IMR-90 (cell line): ENCODE results near the gene SLC9C2. TPM values are rescaled to one million over a fixed set of nuclear protein-coding genes. Genes with fewer than 3 reads are reported as not detected.

Experiments used
- ATAC-seq: fragments of 200-7000 bp; cut with Tn5 transposase; 2 replicates; pipeline ENCODE4 v1.9.1; 2020; ENCODE audit warnings: low read depth, mild to moderate bottlenecking, moderate library complexity
- BruUV-seq: library from RNA; stranded (reverse); fragments of 400-500 nt; replicated peaks from 2 replicates; lab custom pipeline; 2021; lab: Mats Ljungman, UMichigan
- CTCF ChIA-PET: fragments of 300-600 bp; formaldehyde crosslinking; extraction: SDS; loops from one replicate; lab custom pipeline; 2021; ENCODE audit warnings: antibody characterized with exemption; lab: Yijun Ruan, JAX
- POLR2A ChIA-PET: fragments of 300-600 bp; sonication (Branson Sonifier 250); formaldehyde crosslinking; loops from one replicate; lab custom pipeline; 2022; ENCODE audit warnings: antibody characterized with exemption; ENCODE audit not compliant: unreplicated experiment; lab: Charles Lee
- DNase-seq: peaks from one replicate; pipeline ENCODE4 v3.0.0; 2013
- H2AFZ ChIP-seq: replicated peaks from 2 replicates; pipeline ENCODE3; 2013; ENCODE audit warnings: low read length, mild to moderate bottlenecking; ENCODE audit not compliant: poor library complexity
- H2AK5ac ChIP-seq: 2 replicates; pipeline ENCODE4 v1.6.1; 2013; ENCODE audit warnings: low read depth, low read length, inconsistent platforms
- H2AK9ac ChIP-seq: replicated peaks from 2 replicates; pipeline ENCODE3; 2013; ENCODE audit warnings: mild to moderate bottlenecking, low read depth, low read length, moderate library complexity; ENCODE audit not compliant: poor library complexity
- H2BK120ac ChIP-seq: 2 replicates; pipeline ENCODE4 v1.6.1; 2013; ENCODE audit warnings: low read depth, low read length, inconsistent platforms
- H2BK15ac ChIP-seq: 3 replicates; pipeline ENCODE4 v1.6.1; 2013; ENCODE audit warnings: low read depth, low read length, inconsistent platforms
- H2BK20ac ChIP-seq: 2 replicates; pipeline ENCODE4 v1.6.1; 2013; ENCODE audit warnings: low read depth, mild to moderate bottlenecking, inconsistent platforms, low read length, moderate library complexity
- H2BK5ac ChIP-seq: 2 replicates; pipeline ENCODE4 v1.6.1; 2013; ENCODE audit warnings: mild to moderate bottlenecking, low read depth, low read length, inconsistent platforms; ENCODE audit not compliant: poor library complexity, severe bottlenecking
- H3K14ac ChIP-seq: replicated peaks from 2 replicates; pipeline ENCODE4 v1.6.1; 2013; ENCODE audit warnings: low read depth, low read length, inconsistent platforms
- H3K18ac ChIP-seq: 2 replicates; pipeline ENCODE4 v1.6.1; 2013; ENCODE audit warnings: low read depth, low read length, control low read depth
- H3K23ac ChIP-seq: 2 replicates; pipeline ENCODE4 v1.6.1; 2013; ENCODE audit warnings: low read depth, low read length, inconsistent platforms
- H3K27ac ChIP-seq: 2 replicates; pipeline ENCODE4 v1.5.1; 2013; ENCODE audit warnings: mild to moderate bottlenecking, control low read depth, low read length; ENCODE audit not compliant: insufficient read depth
- H3K27me3 ChIP-seq: 2 replicates; pipeline ENCODE4 v1.6.1; 2013; ENCODE audit warnings: low read length; ENCODE audit not compliant: control insufficient read depth, insufficient read depth
- H3K36me3 ChIP-seq: 2 replicates; pipeline ENCODE4 v1.6.1; 2013; ENCODE audit warnings: low read length, mixed read lengths; ENCODE audit not compliant: control insufficient read depth, insufficient read depth
- H3K4ac ChIP-seq: 2 replicates; pipeline ENCODE4 v1.6.1; 2013; ENCODE audit warnings: low read depth, low read length, inconsistent platforms
- H3K4me1 ChIP-seq: 2 replicates; pipeline ENCODE4 v1.6.1; 2013; ENCODE audit warnings: low read length, mixed read lengths; ENCODE audit not compliant: control insufficient read depth, insufficient read depth
- H3K4me2 ChIP-seq: 2 replicates; pipeline ENCODE4 v1.6.1; 2013; ENCODE audit warnings: low read depth, mild to moderate bottlenecking, control low read depth, low read length, moderate library complexity
- H3K4me3 ChIP-seq: 2 replicates; pipeline ENCODE4 v1.5.1; 2013; ENCODE audit warnings: low read depth, mild to moderate bottlenecking, control low read depth, low read length, moderate library complexity; ENCODE audit not compliant: insufficient read depth
- H3K56ac ChIP-seq: 2 replicates; pipeline ENCODE4 v1.6.1; 2013; ENCODE audit warnings: low read length, inconsistent platforms; ENCODE audit not compliant: insufficient read depth; ENCODE audit errors: extremely low read depth
- H3K79me1 ChIP-seq, 2 experiments: 2 replicates each; pipeline ENCODE4 v1.6.1; 2013; ENCODE audit warnings: low read length in 2 of 2, inconsistent platforms in 1 of 2, low read depth in 1 of 2
- H3K9ac ChIP-seq: 2 replicates; pipeline ENCODE4 v1.6.1; 2013; ENCODE audit warnings: low read depth, low read length, control low read depth
- H3K9me1 ChIP-seq: 2 replicates; pipeline ENCODE4 v1.6.1; 2013; ENCODE audit warnings: low read length, inconsistent platforms; ENCODE audit not compliant: insufficient read depth
- H3K9me3 ChIP-seq: 2 replicates; pipeline ENCODE4 v1.6.1; 2013; ENCODE audit warnings: low read length; ENCODE audit not compliant: control insufficient read depth, insufficient read depth
- H4K20me1 ChIP-seq: 2 replicates; pipeline ENCODE4 v1.6.1; 2013; ENCODE audit warnings: low read length, inconsistent platforms; ENCODE audit not compliant: insufficient read depth
- H4K5ac ChIP-seq: 2 replicates; pipeline ENCODE4 v1.6.1; 2013; ENCODE audit warnings: mild to moderate bottlenecking, low read depth, low read length, control low read depth
- H4K8ac ChIP-seq, 2 experiments: 2 replicates each; pipeline ENCODE4 v1.6.1; 2013; ENCODE audit warnings: low read depth in 2 of 2, low read length in 2 of 2, control low read depth in 1 of 2, inconsistent platforms in 1 of 2
- H4K91ac ChIP-seq: 2 replicates; pipeline ENCODE4 v1.6.1; 2013; ENCODE audit warnings: low read depth, low read length, inconsistent platforms; ENCODE audit not compliant: insufficient read depth
- CEBPB ChIP-seq: IDR thresholded peaks from 2 replicates; pipeline ENCODE4 v1.6.1; 2012; ENCODE audit warnings: low read depth, low read length, improper control_type of control experiment
- CHD1 ChIP-seq: IDR thresholded peaks from 2 replicates; pipeline ENCODE4 v1.6.1; 2012; ENCODE audit warnings: low read depth, low read length, improper control_type of control experiment
- MAFK ChIP-seq: IDR thresholded peaks from 2 replicates; pipeline ENCODE4 v1.6.1; 2012; ENCODE audit warnings: low read depth, low read length, improper control_type of control experiment
- MAZ ChIP-seq: IDR thresholded peaks from 2 replicates; pipeline ENCODE4 v1.6.1; 2012; ENCODE audit warnings: low read depth, mild to moderate bottlenecking, low read length, improper control_type of control experiment, moderate library complexity, borderline replicate concordance
- MXI1 ChIP-seq: IDR thresholded peaks from 2 replicates; pipeline ENCODE4 v1.6.1; 2012; ENCODE audit warnings: low read depth, mild to moderate bottlenecking, low read length, moderate library complexity, borderline replicate concordance
- NFE2L2 ChIP-seq: fragments of 150-350 bp; IDR thresholded peaks from 2 replicates; pipeline ENCODE4 v1.6.1; 2016; ENCODE audit warnings: low read depth, mild to moderate bottlenecking, low read length
- POLR2A ChIP-seq: IDR thresholded peaks from 2 replicates; pipeline ENCODE4 v1.6.1; 2012; ENCODE audit warnings: mild to moderate bottlenecking, low read depth, low read length
- RAD21 ChIP-seq: IDR thresholded peaks from 2 replicates; pipeline ENCODE4 v1.6.1; 2012; ENCODE audit warnings: low read length, improper control_type of control experiment
- RCOR1 ChIP-seq: IDR thresholded peaks from 2 replicates; pipeline ENCODE4 v1.6.1; 2012; ENCODE audit warnings: mild to moderate bottlenecking, low read length, improper control_type of control experiment; ENCODE audit not compliant: insufficient replicate concordance
- RFX5 ChIP-seq: IDR thresholded peaks from 2 replicates; pipeline ENCODE4 v1.8.0; 2012; ENCODE audit warnings: low read depth, mild to moderate bottlenecking, low read length, moderate library complexity
- SMC3 ChIP-seq: fragments of 150-350 bp; IDR thresholded peaks from 2 replicates; pipeline ENCODE4 v1.6.1; 2016; ENCODE audit warnings: low read depth, mild to moderate bottlenecking, antibody characterized with exemption, low read length, moderate library complexity
- dilution Hi-C: fragments of 300-500 bp; cut with HindIII; formaldehyde crosslinking; loops from one replicate; pipeline ENCODE4 v1.14.3; 2018; ENCODE audit warnings: low sequenced_read_pairs; ENCODE audit not compliant: unreplicated experiment
- in situ Hi-C: fragments of 300-500 bp; cut with MboI; formaldehyde crosslinking; loops from 3 replicates; pipeline ENCODE4 v1.14.3; 2019; ENCODE audit warnings: low sequenced_read_pairs, inconsistent platforms, mixed read lengths
- intact Hi-C: fragments of 100-400 bp; cut with micrococcal nuclease; formaldehyde crosslinking; loops from 2 replicates; pipeline ENCODE4 v1.10.0; 2022
- polyA plus RNA-seq, 3 experiments: library from polyadenylated mRNA; depleted of rRNA; stranded (reverse); fragments of >200 nt; gene quantifications; 2 replicates each; pipeline ENCODE4 v1.2.3, GENCODE V29; 2012; ENCODE audit warnings: low replicate concordance in 1 of 3
- total RNA-seq: library from RNA; depleted of rRNA; stranded (reverse); fragments of >200 nt; gene quantifications from 2 replicates; pipeline ENCODE4 v1.2.3, GENCODE V29; 2012
- TF ChIP-seq, protein P1 (sequence below): fragments of 150-350 bp; IDR thresholded peaks from 2 replicates; pipeline ENCODE4 v1.6.1; 2017; ENCODE audit warnings: mild to moderate bottlenecking, antibody characterized with exemption, low read length, low read depth
- TF ChIP-seq, protein P2 (sequence below): conservative IDR thresholded peaks from 2 replicates; pipeline ENCODE4 v1.5.1; 2012; ENCODE audit warnings: mild to moderate bottlenecking, low read depth, low read length, improper control_type of control experiment
- TF ChIP-seq, protein P3 (sequence below): fragments of 150-350 bp; IDR thresholded peaks from 2 replicates; pipeline ENCODE4 v1.6.1; 2016; ENCODE audit warnings: low read depth, mild to moderate bottlenecking, low read length, moderate library complexity, borderline replicate concordance

The SLC9C2 gene
- total and polyA plus RNA-seq, 2 of the 4 experiments (the other 2 are of a cell fraction), result not detected

DNA sequence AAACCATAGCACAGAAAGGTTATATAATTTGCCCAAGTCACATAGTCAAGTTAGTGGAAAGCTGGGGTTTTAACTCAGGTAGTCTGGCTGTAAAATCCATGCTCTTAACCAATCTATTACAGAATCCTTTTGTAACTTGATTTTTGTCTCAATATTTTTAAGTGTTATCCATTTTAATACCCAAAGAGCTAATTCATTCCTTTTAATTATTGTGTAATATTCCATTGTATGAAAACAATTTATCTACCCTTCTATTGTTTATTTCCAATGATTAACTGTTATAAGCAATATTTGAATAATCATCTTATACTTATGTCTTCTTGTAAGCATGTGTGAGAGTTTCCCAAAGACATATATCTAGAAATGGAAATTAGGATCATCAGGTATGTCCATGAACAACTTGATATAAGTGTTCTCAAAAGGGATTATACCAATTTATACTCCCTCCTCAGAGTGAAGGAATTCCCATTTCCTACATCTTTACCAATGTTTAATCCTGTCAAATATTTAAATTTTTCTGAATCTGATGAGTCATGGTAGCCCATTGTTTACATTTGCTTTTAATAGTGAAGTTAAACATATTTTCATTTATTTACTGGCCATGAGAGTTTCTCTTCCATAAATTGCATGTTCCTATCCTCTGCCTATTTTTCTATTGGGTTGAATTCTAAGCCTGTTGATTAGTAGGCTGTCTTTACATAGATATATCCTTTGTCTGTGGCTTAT is 46.2 kb upstream of the SLC9C2 start:
- no peak overlapping the region for H3K4me3 ChIP-seq
- H4K5ac ChIP-seq, result no peak overlapping the region
- in situ Hi-C loops, result no loop called here
- H2AK9ac ChIP-seq, result no peak overlapping the region
- no peak overlapping the region for H2AK5ac ChIP-seq
- H2AFZ ChIP-seq, result no peak overlapping the region
- H3K79me1 ChIP-seq, result no peaks in the 10 kb centered on the region
- POLR2A ChIA-PET, result no interaction called here
- no peak overlapping the region for H3K4me2 ChIP-seq
- H2BK20ac ChIP-seq, result no peak overlapping the region
- ATAC-seq (no peak), DNase-seq (no peak)
- no peak overlapping the region for H4K91ac ChIP-seq
- no peak overlapping the region for H3K56ac ChIP-seq
- no peak overlapping the region for H3K4ac ChIP-seq
- H3K14ac ChIP-seq, result no peak overlapping the region
- TF ChIP-seq, protein P1, sequence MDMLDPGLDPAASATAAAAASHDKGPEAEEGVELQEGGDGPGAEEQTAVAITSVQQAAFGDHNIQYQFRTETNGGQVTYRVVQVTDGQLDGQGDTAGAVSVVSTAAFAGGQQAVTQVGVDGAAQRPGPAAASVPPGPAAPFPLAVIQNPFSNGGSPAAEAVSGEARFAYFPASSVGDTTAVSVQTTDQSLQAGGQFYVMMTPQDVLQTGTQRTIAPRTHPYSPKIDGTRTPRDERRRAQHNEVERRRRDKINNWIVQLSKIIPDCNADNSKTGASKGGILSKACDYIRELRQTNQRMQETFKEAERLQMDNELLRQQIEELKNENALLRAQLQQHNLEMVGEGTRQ, result no peak
- TF ChIP-seq POLR2A (no peak), RCOR1 (no peak), NFE2L2 (peak; percentile 82), RAD21 (no peak), RFX5 (no peak), MAZ (no peak), CHD1 (no peak), MAFK (no peak), SMC3 (no peak), CEBPB (0 out of 2 replicates have a peak, but pooled peaks have one; percentile 1), MXI1 (no peak)
- TF ChIP-seq, protein P2, sequence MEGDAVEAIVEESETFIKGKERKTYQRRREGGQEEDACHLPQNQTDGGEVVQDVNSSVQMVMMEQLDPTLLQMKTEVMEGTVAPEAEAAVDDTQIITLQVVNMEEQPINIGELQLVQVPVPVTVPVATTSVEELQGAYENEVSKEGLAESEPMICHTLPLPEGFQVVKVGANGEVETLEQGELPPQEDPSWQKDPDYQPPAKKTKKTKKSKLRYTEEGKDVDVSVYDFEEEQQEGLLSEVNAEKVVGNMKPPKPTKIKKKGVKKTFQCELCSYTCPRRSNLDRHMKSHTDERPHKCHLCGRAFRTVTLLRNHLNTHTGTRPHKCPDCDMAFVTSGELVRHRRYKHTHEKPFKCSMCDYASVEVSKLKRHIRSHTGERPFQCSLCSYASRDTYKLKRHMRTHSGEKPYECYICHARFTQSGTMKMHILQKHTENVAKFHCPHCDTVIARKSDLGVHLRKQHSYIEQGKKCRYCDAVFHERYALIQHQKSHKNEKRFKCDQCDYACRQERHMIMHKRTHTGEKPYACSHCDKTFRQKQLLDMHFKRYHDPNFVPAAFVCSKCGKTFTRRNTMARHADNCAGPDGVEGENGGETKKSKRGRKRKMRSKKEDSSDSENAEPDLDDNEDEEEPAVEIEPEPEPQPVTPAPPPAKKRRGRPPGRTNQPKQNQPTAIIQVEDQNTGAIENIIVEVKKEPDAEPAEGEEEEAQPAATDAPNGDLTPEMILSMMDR, result no peak
- TF ChIP-seq, protein P3, sequence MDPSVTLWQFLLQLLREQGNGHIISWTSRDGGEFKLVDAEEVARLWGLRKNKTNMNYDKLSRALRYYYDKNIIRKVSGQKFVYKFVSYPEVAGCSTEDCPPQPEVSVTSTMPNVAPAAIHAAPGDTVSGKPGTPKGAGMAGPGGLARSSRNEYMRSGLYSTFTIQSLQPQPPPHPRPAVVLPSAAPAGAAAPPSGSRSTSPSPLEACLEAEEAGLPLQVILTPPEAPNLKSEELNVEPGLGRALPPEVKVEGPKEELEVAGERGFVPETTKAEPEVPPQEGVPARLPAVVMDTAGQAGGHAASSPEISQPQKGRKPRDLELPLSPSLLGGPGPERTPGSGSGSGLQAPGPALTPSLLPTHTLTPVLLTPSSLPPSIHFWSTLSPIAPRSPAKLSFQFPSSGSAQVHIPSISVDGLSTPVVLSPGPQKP, result no peak
- no peak overlapping the region for H3K18ac ChIP-seq
- no TSS peak for BruUV-seq
- H4K8ac ChIP-seq, result no peak overlapping the region
- intact Hi-C loops, result no loop called here
- H2BK120ac ChIP-seq, result no peak overlapping the region
- no peaks in the 10 kb centered on the region for H3K4me1 ChIP-seq
- CTCF ChIA-PET, result no interaction called here
- no peaks in the 10 kb centered on the region for H3K36me3 ChIP-seq
- H2BK5ac ChIP-seq, result no peak overlapping the region
- no peak overlapping the region for H2BK15ac ChIP-seq
- no peak overlapping the region for H3K27ac ChIP-seq
- dilution Hi-C loops, result no loop called here
- no peaks in the 10 kb centered on the region for H3K9me1 ChIP-seq
- H3K9me3 ChIP-seq, result no peaks in the 10 kb centered on the region
- no peaks in the 10 kb centered on the region for H4K20me1 ChIP-seq
- no peak overlapping the region for H3K9ac ChIP-seq
- H3K27me3 ChIP-seq, result no peaks in the 10 kb centered on the region
- H3K23ac ChIP-seq, result no peak overlapping the region
